Peyer's patch (tissue), 4 donors: Measurements from ENCODE around the gene USH1C.

Experiments used
- CTCF ChIP-seq, 6 experiments: fragments of 450-650 bp in 4 of 6; fragments of 200-600 bp in 2 of 6; sonication (generic) in 1 of 6; IDR thresholded peaks; one replicate each; pipeline ENCODE4 v1.5.1; 2017 to 2019; ENCODE audit warnings: antibody characterized with exemption in 6 of 6, mild to moderate bottlenecking in 3 of 6, moderate library complexity in 1 of 6
- POLR2A ChIP-seq, 2 donors: fragments of 450-650 bp; IDR thresholded peaks; one replicate each; pipeline ENCODE4 v1.5.1; 2017; ENCODE audit warnings: antibody characterized with exemption in 2 of 2, mild to moderate bottlenecking in 2 of 2, moderate library complexity in 2 of 2

GRCh38 chr11:17533341-17533740, 10.9 kb downstream of the USH1C start:
- TF ChIP-seq POLR2A (IDR thresholded peaks at IDR 0.05) (no peak), CTCF (IDR thresholded peaks at IDR 0.05) (no peak)
